Endothelial cell of umbilical vein (primary cell): ENCODE results near the gene TTLL5. TPM values are rescaled to one million over a fixed set of nuclear protein-coding genes. Genes with fewer than 3 reads are reported as not detected.

Source experiments
- BruUV-seq: library from RNA; stranded (reverse); fragments of 400-500 nt; replicated peaks from 2 replicates; lab custom pipeline; 2021; lab: Mats Ljungman, UMichigan
- CTCF ChIA-PET: fragments of 300-600, 350-600 bp; sonication (Branson Sonifier 250); formaldehyde crosslinking; loops from one replicate; lab custom pipeline; 2021; ENCODE audit warnings: antibody characterized with exemption, inconsistent platforms; lab: Charles Lee
- POLR2A ChIA-PET: fragments of 300-600, 350-600 bp; sonication (Branson Sonifier 250); formaldehyde crosslinking; loops from one replicate; lab custom pipeline; 2021; ENCODE audit warnings: antibody characterized with exemption, inconsistent platforms; lab: Charles Lee
- DNase-seq: peaks from one replicate; pipeline ENCODE4 v3.0.0-alpha.2; 2011; ENCODE audit warnings: low read depth, low spot score
- FAIRE-seq: peaks from 2 replicates; lab custom pipeline; 2011; peaks lifted over from hg19 to GRCh38; lab: Jason Lieb, UNC
- H2AFZ ChIP-seq: 2 replicates; pipeline ENCODE4 v1.6.0; 2012; ENCODE audit warnings: low read depth, low read length, control low read depth, inconsistent platforms
- H3K27ac ChIP-seq: 2 replicates; pipeline ENCODE4 v1.5.1; 2011; ENCODE audit warnings: low read depth, mild to moderate bottlenecking, control low read depth, low read length, moderate library complexity; ENCODE audit not compliant: insufficient read depth
- H3K27me3 ChIP-seq, 2 experiments: 2 replicates each; pipeline versions ENCODE4 v1.6.0 to v1.6.1; 2011; ENCODE audit warnings: low read length in 2 of 2, mixed read lengths in 1 of 2; ENCODE audit not compliant: control insufficient read depth in 2 of 2, insufficient read depth in 2 of 2
- H3K36me3 ChIP-seq, 2 experiments: 2 replicates in 1 of 2; 3 replicates in 1 of 2; pipeline ENCODE4 v1.5.1; 2011; ENCODE audit warnings: low read length in 2 of 2, mild to moderate bottlenecking in 1 of 2, moderate library complexity in 1 of 2; ENCODE audit not compliant: control insufficient read depth in 2 of 2, insufficient read depth in 2 of 2; ENCODE audit errors: extremely low read depth in 1 of 2
- H3K4me1 ChIP-seq: 3 replicates; pipeline ENCODE4 v1.5.1; 2011; ENCODE audit warnings: mild to moderate bottlenecking, low read length; ENCODE audit not compliant: control insufficient read depth, insufficient read depth; ENCODE audit errors: extremely low read depth
- H3K4me2 ChIP-seq: 2 replicates; pipeline ENCODE4 v1.6.1; 2011; ENCODE audit warnings: low read length, control low read depth, mixed read lengths; ENCODE audit not compliant: insufficient read depth
- H3K4me3 ChIP-seq, 3 experiments: fragments of 200-600 bp in 1 of 3; sonication (generic), shearing (Covaris generic) in 1 of 3; replicated peaks in 1 of 3; 2 replicates each; pipeline ENCODE4 v1.5.1; 2011 to 2016; ENCODE audit warnings: control low read depth in 3 of 3, low read length in 3 of 3, mild to moderate bottlenecking in 2 of 3, inconsistent platforms in 1 of 3, low read depth in 1 of 3, moderate library complexity in 1 of 3; ENCODE audit not compliant: insufficient read depth in 1 of 3
- H3K79me2 ChIP-seq: 2 replicates; pipeline ENCODE4 v1.6.0; 2012; ENCODE audit warnings: low read length, inconsistent platforms; ENCODE audit not compliant: control insufficient read depth, insufficient read depth
- H3K9ac ChIP-seq: replicated peaks from 2 replicates; pipeline ENCODE3; 2011; ENCODE audit warnings: low read length, control low read depth; ENCODE audit not compliant: insufficient read depth; ENCODE audit errors: extremely low read depth
- H3K9me1 ChIP-seq: replicated peaks from 3 replicates; pipeline ENCODE4 v1.6.0; 2011; ENCODE audit warnings: mild to moderate bottlenecking, low read length; ENCODE audit not compliant: control insufficient read depth, insufficient read depth; ENCODE audit errors: extremely low read depth
- H3K9me3 ChIP-seq: replicated peaks from 2 replicates; pipeline ENCODE4 v1.5.1; 2012; ENCODE audit warnings: low read length, inconsistent platforms; ENCODE audit not compliant: control insufficient read depth, insufficient read depth
- H4K20me1 ChIP-seq: replicated peaks from 2 replicates; pipeline ENCODE3; 2011; ENCODE audit warnings: mild to moderate bottlenecking, low read length; ENCODE audit not compliant: control insufficient read depth, insufficient read depth; ENCODE audit errors: extremely low read depth
- CTCF ChIP-seq, 2 donors: IDR thresholded peaks; 1 replicate in 1 of 2; 2 replicates in 1 of 2; pipeline ENCODE4 v1.5.1; 2011; ENCODE audit warnings: low read length in 2 of 2, mild to moderate bottlenecking in 2 of 2, moderate library complexity in 2 of 2, control low read depth in 1 of 2, inconsistent platforms in 1 of 2, low read depth in 1 of 2; ENCODE audit not compliant: insufficient read depth in 1 of 2; ENCODE audit errors: extremely low read depth in 1 of 2
- EZH2 ChIP-seq: IDR thresholded peaks from 2 replicates; pipeline ENCODE4 v1.6.1; 2012; ENCODE audit warnings: borderline replicate concordance, low read depth, mild to moderate bottlenecking, moderate library complexity, low read length, inconsistent platforms; ENCODE audit not compliant: severe bottlenecking
- FOS ChIP-seq: IDR thresholded peaks from 2 replicates; pipeline ENCODE4 v1.6.1; 2011; ENCODE audit warnings: mild to moderate bottlenecking, low read length, moderate library complexity, borderline replicate concordance; ENCODE audit not compliant: insufficient read depth
- GATA2 ChIP-seq: IDR thresholded peaks from 2 replicates; pipeline ENCODE4 v1.7.0; 2011; ENCODE audit warnings: low read depth, mild to moderate bottlenecking, moderate library complexity, mixed read lengths, low read length; ENCODE audit not compliant: insufficient read length, insufficient read depth
- JUN ChIP-seq: IDR thresholded peaks from 2 replicates; pipeline ENCODE4 v1.6.1; 2011; ENCODE audit warnings: borderline replicate concordance, low read depth; ENCODE audit not compliant: insufficient read length, insufficient read depth
- MAX ChIP-seq: IDR thresholded peaks from 2 replicates; pipeline ENCODE4 v1.6.1; 2011; ENCODE audit not compliant: insufficient read depth, insufficient read length
- MYC ChIP-seq: IDR thresholded peaks from one replicate; pipeline ENCODE4 v1.6.1; 2011; ENCODE audit warnings: mild to moderate bottlenecking, low read depth, low read length
- POLR2A ChIP-seq: IDR thresholded peaks from 2 replicates; pipeline ENCODE4 v1.6.1; 2012; ENCODE audit warnings: low read depth, mild to moderate bottlenecking, control low read depth, low read length
- POLR2AphosphoS5 ChIP-seq: IDR thresholded peaks from 2 replicates; pipeline ENCODE4 v1.6.1; 2012; ENCODE audit warnings: low read depth, mild to moderate bottlenecking, control low read depth, low read length, moderate library complexity; ENCODE audit not compliant: insufficient read depth
- dilution Hi-C: fragments of 300-500 bp; cut with MboI; formaldehyde crosslinking; loops from one replicate; pipeline ENCODE4 v1.15.0; 2019; ENCODE audit warnings: low sequenced_read_pairs; ENCODE audit not compliant: extremely low pct_ligation_motif_present
- intact Hi-C: fragments of 100-400 bp; cut with micrococcal nuclease; formaldehyde crosslinking; loops from one replicate; pipeline ENCODE4 v1.10.0; 2022
- polyA plus RNA-seq, 4 experiments: library from polyadenylated mRNA; depleted of rRNA in 3 of 4; stranded (reverse) in 3 of 4; unstranded in 1 of 4; fragments of >200 nt; gene quantifications; 2 replicates each; pipeline versions ENCODE4 v1.2.1 to v1.2.3, GENCODE V29; 2011 to 2012; ENCODE audit warnings: missing spikeins in 1 of 4
- total RNA-seq: library from RNA; stranded (reverse); gene quantifications from 2 replicates; pipeline ENCODE4 v1.2.3, GENCODE V29; 2021

Gene TTLL5
- total and polyA plus RNA-seq, 2 donors (not counting 3 experiments of a cell fraction or from before 2014, with no cell fraction given): 33.2 to 93.6 TPM

GRCh38 chr14:75660238-75660629 lies 812 bp upstream of the TTLL5 start:
- Histone ChIP-seq H3K4me1 (peaks cover 36% of the 10 kb centered on the region), H3K79me2 (peaks cover 50% of the 10 kb centered on the region), H3K9me3 (no peaks in the 10 kb centered on the region), H4K20me1 (no peaks in the 10 kb centered on the region), H3K4me3 (peak overlapping the region; percentile 84 to 99 (median 97)), H3K9ac (peak overlapping the region; percentile 42), H2AFZ (peak overlapping the region; percentile 85), H3K27ac (no peak overlapping the region), H3K36me3 (peaks cover 3 to 4% of the 10 kb centered on the region in 2 experiments), H3K27me3 (no peaks in the 10 kb centered on the region), H3K4me2 (peak overlapping the region; percentile 86), H3K9me1 (no peaks in the 10 kb centered on the region)
- dilution Hi-C loops: no loop called here
- intact Hi-C loops: loop anchor here (2.0 to 5.0 kb wide), 2 partner anchors 323 to 492 kb away; partner anchors contain the start of gene GPATCH2L
- DNase-seq (no peak), FAIRE-seq (no peak)
- ChIA-PET POLR2A (interaction anchor here (0.6 kb wide), 1 partner anchor 55 kb away, joined by 4 read pairs; no protein-coding TSS in a partner anchor), CTCF (interaction anchor here (1.0 to 2.4 kb wide), 4 partner anchors 49 to 322 kb away, joined by 3 to 25 read pairs (median 5); partner anchors contain the start of gene FLVCR2)
- TSS peak; percentile 21 for BruUV-seq
- no peak for TF ChIP-seq MYC
- no peak for TF ChIP-seq CTCF (IDR thresholded peaks at IDR 0.05; ENCODE audit: extremely low read depth in 1 of 2, insufficient read depth in 1 of 2, low read depth in 1 of 2, low read length in 2 of 2)
- no peak for TF ChIP-seq POLR2A
- TF ChIP-seq EZH2: no peak
- no peak for TF ChIP-seq JUN
- TF ChIP-seq POLR2AphosphoS5: no peak
- TF ChIP-seq FOS: no peak
- no peak for TF ChIP-seq MAX
- TF ChIP-seq GATA2: no peak
